DMS114 treated with DMSO at 0.1 percent for 48 hours (cell line): ENCODE results near the gene TGOLN2.

Source experiments
- DNase-seq: peaks from one replicate; lab custom pipeline; 2025; ENCODE audit not compliant: unreplicated experiment; lab: John Stamatoyannopoulos, UW

Gene TGOLN2

GRCh38 chr2:85269959-85270358 lies 57.8 kb downstream of the TGOLN2 start:
- no peak for DNase-seq
